ENCODE results near the gene HBA2. TPM values are rescaled to one million over a fixed set of nuclear protein-coding genes. Genes with fewer than 3 reads are reported as not detected.
"Not testable (repeated sequence)": the region's sequence is repeated elsewhere in the genome, so short reads cannot be mapped to it uniquely, and the experiment has no call there.

Gene HBA2
- total RNA-seq, 6 donors from 2014 or later, result 40.1 to 1,032 (median 301) TPM

- peaks cover 2 to 58% (median 35%) of the 10 kb centered on the region in 4 donors for H3K27me3 ChIP-seq
- no peak overlapping the region for H3K4me3 ChIP-seq
- H3K4me1 ChIP-seq, result peaks cover 14 to 18% (median 17%) of the 10 kb centered on the region in 4 donors
- no peaks in the 10 kb centered on the region for H3K9me3 ChIP-seq
- WGBS, 2 donors, result 61 to 67% methylated on average over 2 to 6 of the region's 6 CpGs
- no peak overlapping the region for H3K27ac ChIP-seq
- DNase-seq, result no peak
- TF ChIP-seq EP300 (IDR thresholded peaks at IDR 0.05) (no peak), CTCF (IDR thresholded peaks at IDR 0.05) (no peak), POLR2A (IDR thresholded peaks at IDR 0.05) (no peak), POLR2AphosphoS5 (IDR thresholded peaks at IDR 0.05) (no peak)
- ATAC-seq (ENCODE audit: low FRiP score in 2 of 2), result no peak
- H3K36me3 ChIP-seq, result no peaks in the 10 kb centered on the region
Observed at GRCh38 chr16:168424-168823, 4.3 kb upstream of the HBA2 start.

- ATAC-seq (ENCODE audit: low FRiP score in 2 of 2), result no peak
- Histone ChIP-seq H3K4me1 (peaks cover 14 to 18% (median 17%) of the 10 kb centered on the region in 4 donors), H3K9me3 (no peaks in the 10 kb centered on the region), H3K36me3 (no peaks in the 10 kb centered on the region), H3K27me3 (peaks cover 2 to 59% (median 35%) of the 10 kb centered on the region in 4 donors), H3K4me3 (no peak overlapping the region), H3K27ac (no peak overlapping the region)
- DNase-seq, result no peak
- TF ChIP-seq POLR2A (IDR thresholded peaks at IDR 0.05) (no peak), POLR2AphosphoS5 (IDR thresholded peaks at IDR 0.05) (no peak), CTCF (IDR thresholded peaks at IDR 0.05) (no peak), EP300 (IDR thresholded peaks at IDR 0.05) (no peak)
- 40 to 74% methylated on average over 1 to 3 of the region's 3 CpGs for WGBS, 2 donors
Observed at GRCh38 chr16:169014-169413, 3.7 kb upstream of the HBA2 start.

- not testable (repeated sequence) for H3K27ac ChIP-seq
- H3K27me3 ChIP-seq, result peaks cover 2 to 63% (median 33%) of the 10 kb centered on the region in 4 donors
Observed at GRCh38 chr16:170088-170507, 2.6 kb upstream of the HBA2 start.

GRCh38 chr16:170788-171187, 1.9 kb upstream of the HBA2 start:
- WGBS, 2 donors, result 89 to 96% methylated on average over 1 of the region's 1 CpG
- H3K4me3 ChIP-seq, result no peak overlapping the region
- H3K27ac ChIP-seq, result no peak overlapping the region
- TF ChIP-seq POLR2AphosphoS5 (IDR thresholded peaks at IDR 0.05), result no peak
- no peak for TF ChIP-seq POLR2A (IDR thresholded peaks at IDR 0.05)
- TF ChIP-seq CTCF (IDR thresholded peaks at IDR 0.05), result no peak
- no peak for TF ChIP-seq EP300 (IDR thresholded peaks at IDR 0.05)
- ATAC-seq (ENCODE audit: low FRiP score in 2 of 2) (no peak), DNase-seq (no peak)
- H3K36me3 ChIP-seq, result no peaks in the 10 kb centered on the region
- peaks cover 2 to 61% (median 30%) of the 10 kb centered on the region in 4 donors for H3K27me3 ChIP-seq
- H3K4me1 ChIP-seq, result peaks cover 5 to 9% (median 8%) of the 10 kb centered on the region in 4 donors
- H3K9me3 ChIP-seq, result no peaks in the 10 kb centered on the region

More at GRCh38 chr16:170088-170507, 2.6 kb upstream of the HBA2 start:
- H3K4me3 ChIP-seq, H3K36me3 ChIP-seq, H3K9me3 ChIP-seq, DNase-seq: not testable (repeated sequence)
- WGBS, 2 donors, result 0 to 1% methylated on average over 5 of the region's 5 CpGs
- H3K4me1 ChIP-seq, result peaks cover 12 to 15% (median 14%) of the 10 kb centered on the region in 4 donors
- ATAC-seq (ENCODE audit: low FRiP score in 2 of 2), result peak; percentile 31 to 34

- H3K4me3 ChIP-seq; DNase-seq; H3K36me3 ChIP-seq; H3K9me3 ChIP-seq; ATAC-seq (ENCODE audit: low FRiP score in 2 of 2); H3K27ac ChIP-seq: not testable (repeated sequence)
- 13 to 16% methylated on average over 13 to 29 of the region's 44 CpGs for WGBS, 2 donors
- H3K27me3 ChIP-seq, result peaks cover 0 to 47% (median 20%) of the 10 kb centered on the region in 4 donors
- peaks cover 0 to 11% (median 0%) of the 10 kb centered on the region in 4 donors for H3K4me1 ChIP-seq
Observed at GRCh38 chr16:173211-173854, 657 bp downstream of the HBA2 start.

GRCh38 chr16:173928-174769, 1.5 kb downstream of the HBA2 start:
- DNase-seq; H3K36me3 ChIP-seq; H3K9me3 ChIP-seq; H3K27ac ChIP-seq; ATAC-seq (ENCODE audit: low FRiP score in 2 of 2); H3K4me3 ChIP-seq: not testable (repeated sequence)
- peaks cover 0 to 47% (median 20%) of the 10 kb centered on the region in 4 donors for H3K27me3 ChIP-seq
- H3K4me1 ChIP-seq, result peaks cover 0 to 11% (median 0%) of the 10 kb centered on the region in 4 donors
- 8 to 13% methylated on average over 4 to 7 of the region's 13 CpGs for WGBS, 2 donors

Measured in upper lobe of left lung (tissue), 6 donors.